GM19328 (cell line): ENCODE data around the gene ARID3B.
"Not testable (repeated sequence)": the region's sequence is repeated elsewhere in the genome, so short reads cannot be mapped to it uniquely, and the experiment has no call there.

ENCODE experiments used
- ATAC-seq: cut with Tn5 transposase; IDR thresholded peaks from one replicate; pipeline ENCODE4 v1.9.1; 2021; ENCODE audit warnings: mild to moderate bottlenecking, moderate library complexity; ENCODE audit not compliant: unreplicated experiment

ARID3B gene

DNA sequence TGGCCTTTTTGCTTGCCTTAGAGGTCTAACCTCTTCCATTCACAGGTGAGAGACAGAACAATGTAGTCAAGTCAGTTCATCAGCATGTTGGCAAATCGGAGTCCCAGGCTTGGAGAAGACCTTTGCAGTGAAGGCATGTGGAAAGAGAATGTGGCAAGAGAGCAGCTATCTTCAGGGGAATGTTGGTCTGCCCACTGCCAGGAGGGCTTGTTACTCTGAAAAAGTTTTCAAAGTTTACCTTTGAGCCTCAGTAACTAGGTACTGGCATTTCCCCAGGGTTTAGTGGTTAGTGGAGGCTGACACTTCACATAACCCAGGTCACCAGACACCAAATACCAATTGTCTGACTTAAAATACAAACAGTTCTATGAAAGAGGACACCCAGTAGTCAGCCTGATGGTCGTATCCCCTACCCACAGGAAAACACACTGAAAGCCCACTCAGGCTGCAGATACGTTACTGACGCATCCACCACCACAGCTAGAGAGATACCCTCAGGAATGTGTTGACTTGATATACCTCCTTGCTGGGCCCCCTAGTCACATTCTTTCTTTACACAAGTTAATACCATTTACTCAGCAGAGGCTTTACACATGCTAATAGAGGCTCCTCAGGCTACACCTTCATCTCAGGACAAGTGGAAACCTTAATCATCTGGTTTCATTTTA, 9.7 kb upstream of the ARID3B start:
- no peak for ATAC-seq

DNA sequence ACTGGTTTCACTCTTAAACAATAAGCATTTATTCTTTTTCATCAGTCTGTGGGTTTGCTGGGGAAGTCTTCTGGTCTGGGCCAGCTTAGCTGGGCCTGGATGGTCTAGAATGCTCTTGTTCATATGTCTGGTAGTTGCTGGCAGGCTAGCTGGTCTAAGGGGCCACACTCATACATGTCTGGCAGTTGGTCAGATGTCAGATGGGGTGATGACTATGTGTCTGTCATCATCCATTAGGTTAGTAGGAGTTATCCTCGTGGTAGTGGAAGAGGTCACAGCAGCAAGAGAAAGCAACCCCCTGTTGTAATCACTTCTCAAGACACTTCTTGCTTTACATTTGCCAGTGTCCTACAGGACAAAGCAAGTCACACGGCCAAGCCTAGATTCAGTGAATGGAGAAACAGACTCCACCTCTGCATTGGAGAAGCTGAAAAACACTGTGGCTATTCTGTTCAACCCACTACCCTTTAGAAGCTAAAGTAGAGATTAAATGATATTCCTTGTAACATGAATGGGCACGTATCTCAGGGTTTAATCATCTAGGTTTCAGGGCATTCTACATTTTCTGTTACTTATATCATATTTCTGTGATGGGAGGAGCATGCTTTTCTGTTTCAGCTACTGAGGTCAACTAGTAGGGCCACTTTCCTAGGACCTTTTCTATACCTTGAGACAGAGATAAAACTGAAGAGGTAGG, 5.5 kb upstream of the ARID3B start:
- ATAC-seq = no peak

DNA sequence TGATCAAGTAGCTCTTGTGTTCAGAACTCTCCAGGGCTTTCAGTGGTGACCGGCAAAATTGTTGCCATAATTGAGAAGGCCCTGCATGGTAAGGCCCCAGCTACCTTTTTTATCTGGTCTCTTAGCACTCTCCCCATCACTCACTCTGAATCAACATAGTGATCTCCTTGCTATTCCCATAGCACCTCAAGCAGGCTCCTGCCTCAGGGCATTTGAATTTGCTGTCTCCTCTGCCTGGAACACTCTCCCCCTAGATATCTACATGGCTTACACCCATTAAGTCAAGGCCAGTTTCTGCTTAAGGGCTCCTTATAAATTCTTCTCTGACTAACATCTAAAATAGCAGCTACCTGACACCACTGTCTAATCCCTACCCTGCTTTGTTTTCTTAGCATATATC, 3.3 kb upstream of the ARID3B start:
- no peak for ATAC-seq

DNA sequence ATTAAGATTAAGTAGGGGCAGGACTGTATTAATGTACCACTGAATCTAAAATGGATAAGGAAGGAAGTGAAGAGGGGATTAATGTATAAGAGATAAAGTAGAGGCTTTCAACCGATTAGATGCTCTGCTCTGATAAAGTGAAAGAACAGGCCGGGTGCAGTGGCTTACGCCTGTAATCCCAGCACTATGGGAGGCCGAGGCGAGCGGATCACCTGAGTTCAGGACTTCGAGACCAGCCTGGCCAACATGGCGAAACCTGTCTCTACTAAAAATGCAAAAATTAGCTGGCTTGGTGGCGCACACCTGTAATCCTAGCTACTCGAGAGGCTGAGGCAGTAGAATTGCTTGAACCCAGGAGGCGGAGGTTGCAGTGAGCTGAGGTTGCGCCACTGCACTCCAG, 1.5 kb upstream of the ARID3B start:
- ATAC-seq = not testable (repeated sequence)

DNA sequence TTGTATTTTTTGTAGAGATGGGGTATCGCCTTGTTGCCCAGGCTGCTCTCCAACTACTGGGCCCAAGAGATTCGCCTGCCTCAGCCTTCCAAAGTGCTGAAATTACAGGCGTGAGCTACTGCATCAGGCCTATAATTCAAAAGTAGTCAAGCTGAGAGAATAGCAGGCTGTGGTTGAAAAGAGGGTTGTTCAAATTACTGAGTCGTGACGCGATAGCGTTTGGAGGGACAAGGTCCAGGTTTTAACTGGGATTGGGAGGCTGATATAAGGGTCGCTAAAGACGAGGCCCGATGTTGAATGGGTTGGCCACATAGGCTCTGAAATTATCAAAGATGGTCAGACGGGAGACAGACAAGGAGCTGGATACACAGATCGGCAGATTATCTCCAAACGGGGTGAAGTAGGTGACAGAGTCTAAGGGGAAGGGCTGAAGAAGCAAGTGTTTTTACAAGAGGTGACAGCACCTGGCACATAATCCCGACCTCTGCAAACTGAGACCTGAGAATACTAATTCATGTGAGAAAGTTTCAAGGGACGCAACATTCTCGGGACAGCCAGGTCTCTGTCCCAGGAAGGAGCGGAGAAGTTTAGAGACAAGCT, 759 bp upstream of the ARID3B start:
- ATAC-seq = no peak

DNA sequence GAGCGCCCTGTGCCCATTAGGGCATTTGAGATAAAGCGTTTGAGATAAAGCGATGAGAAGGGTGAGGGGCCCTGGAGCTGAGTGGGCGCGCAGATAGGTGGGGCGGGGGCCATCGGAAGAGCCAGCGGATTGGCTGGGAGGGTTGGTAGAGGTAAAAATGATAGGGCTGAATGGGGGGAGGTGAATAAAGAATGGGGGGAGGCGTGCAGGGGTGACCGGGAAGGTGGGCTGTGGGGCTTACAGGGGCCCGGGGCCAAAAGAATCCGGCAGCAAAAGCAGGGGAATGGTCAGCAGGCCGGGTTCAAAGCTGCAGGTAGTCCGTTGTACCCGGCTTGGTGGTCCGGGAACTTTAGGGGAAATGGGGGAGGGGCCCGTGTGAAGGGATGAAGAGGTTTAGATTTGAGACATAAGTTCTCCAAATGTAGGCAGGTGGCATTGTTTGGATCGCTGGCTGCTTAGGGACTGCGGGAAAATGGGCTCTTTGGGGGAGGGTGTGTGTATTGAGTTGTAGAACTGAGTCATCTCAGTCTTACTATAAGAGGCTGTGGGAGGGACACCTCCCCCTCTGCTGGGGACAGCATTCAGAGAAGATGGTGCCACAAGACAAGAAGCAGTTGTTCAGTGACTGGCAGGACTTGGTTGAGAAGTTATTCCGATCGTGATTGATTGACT, 610 bp downstream of the ARID3B start:
- no peak for ATAC-seq

DNA sequence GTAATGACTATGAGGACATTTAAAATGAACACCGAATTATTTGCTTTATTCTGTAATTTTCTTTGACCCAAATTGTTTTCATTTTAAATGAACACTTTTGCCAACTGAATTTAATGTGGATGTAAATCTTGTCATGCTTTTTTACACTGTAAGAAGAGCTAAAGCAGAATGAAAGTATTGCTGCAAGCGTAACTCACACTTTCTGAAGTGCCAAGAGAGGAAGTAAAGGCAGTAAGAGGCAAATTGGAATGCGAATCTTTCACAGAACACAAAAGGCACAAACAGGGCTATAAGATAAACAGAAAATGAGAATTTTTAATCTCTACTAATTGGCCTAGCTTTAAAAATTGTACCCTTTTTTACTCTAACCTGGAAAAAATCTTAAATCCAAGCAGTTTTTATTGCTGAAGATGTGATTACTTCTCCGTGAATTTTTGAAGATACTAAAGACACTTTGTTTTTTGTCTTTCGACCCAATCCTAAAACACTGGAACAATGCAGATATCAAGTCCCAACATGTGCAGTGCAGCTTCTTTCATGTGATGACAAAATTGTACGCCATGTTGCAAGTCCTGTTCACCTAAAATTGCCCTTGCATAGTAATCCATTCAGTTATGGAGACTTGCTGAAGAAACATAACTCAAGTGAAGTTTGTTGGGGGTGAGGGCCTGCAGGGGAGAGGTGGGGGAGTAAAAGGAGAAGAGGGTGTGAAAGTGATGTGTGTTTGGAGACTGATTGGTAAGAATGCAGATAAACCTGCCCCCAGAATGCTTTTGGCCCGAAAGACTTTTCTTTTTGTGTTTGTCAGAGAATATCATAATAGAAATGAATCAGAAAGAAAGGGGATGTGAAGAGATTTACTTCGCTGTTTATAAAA, 1.4 kb downstream of the ARID3B start:
- ATAC-seq = no peak

DNA sequence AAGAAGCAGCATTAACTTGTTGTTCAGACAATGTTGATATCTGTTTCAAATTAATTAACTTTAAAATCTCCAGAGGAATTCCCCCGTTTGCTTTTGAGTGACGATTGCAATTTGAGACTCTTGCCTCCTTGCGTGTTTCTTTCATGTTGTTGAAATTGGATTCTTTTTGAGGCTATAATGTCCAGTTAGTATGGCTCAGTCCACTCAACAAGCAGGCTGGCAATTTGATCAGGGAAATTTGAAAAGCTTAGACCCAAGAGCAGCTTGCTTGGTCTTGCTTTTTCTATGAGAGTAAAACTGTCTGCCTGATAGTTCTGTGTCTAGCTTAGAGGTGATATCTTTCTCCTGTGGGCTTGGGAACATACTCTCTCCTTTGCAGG, 2.0 kb downstream of the ARID3B start:
- no peak for ATAC-seq

DNA sequence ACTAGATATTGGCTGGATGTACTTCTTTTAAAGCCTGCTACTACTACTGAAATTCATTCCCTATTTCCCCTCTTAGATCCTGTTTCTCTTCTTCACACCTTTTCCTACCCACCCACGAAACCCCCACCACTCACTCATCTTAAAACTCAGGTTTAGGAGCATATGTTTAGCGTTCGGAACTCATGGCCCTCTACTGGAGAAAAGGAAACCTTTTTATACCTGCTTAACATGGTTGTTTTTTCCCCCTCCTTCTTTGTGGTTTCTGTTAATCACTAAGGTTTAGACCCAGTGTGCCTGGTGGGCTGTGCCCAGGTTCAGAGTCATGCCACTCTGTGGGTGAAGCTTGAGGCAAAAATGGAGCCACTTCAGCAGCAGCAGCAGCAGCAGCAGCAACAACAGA, 2.6 kb downstream of the ARID3B start:
- no peak for ATAC-seq

DNA sequence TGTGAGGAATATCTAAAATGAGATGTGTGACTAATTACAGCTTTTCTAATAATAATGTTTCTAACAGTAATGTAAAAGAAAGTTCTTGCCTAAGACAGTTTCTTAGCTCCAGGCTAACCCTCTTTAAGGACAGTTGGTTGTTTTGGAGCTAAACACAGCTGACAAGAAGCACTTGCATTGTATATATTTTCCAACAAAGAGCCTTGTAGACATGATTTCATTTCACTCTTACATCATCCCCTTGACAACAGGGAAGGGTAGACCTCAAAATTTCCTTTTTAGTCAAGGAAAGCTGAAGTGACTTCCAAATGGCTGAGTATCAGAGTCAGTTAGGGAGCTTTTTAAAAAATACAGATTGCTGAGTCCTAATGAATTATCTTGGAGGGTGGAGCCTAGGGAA, 4.1 kb downstream of the ARID3B start:
- no peak for ATAC-seq

DNA sequence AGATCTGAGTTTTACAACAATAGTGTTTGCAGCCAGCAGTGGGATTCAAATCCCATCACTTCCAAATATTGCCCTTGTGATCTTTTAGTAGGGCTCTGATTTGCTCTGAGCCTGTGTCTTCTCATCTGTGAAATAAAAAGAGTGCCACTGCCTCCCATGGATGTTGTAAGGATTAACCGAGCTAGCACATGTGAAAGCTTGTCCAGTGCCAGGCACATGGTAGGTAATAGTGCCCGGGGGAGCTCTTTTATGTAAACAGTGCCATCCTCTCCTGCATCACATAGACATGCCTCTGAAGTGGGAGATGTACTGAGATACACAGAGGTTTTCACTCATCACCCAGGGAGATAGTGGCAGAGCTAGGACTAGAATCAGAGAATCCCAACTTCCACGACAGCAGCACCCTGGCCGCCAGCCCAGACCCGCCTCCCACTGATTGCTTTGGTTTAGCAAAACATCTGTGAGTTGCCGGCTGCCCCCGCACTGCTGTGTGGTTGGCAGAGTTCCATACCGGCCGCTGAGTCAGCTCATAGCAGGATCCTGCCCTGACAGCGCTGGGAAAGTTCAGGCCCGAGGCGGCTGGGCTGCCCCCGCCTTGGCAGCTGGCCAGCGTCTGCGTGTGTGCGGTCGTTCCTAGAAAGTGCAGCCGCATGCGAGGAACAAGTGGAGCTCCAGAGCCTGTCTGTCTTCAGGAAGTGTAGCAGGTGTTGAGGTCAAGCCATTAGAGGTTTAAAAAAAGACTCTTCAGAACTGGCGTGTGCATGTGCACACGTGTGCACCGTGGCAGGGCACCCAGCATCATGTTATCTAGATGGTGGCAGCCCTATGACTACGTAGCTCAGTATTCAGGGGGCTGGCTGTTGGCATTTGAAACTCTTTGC, 5.0 kb downstream of the ARID3B start:
- ATAC-seq = peak; percentile 50

DNA sequence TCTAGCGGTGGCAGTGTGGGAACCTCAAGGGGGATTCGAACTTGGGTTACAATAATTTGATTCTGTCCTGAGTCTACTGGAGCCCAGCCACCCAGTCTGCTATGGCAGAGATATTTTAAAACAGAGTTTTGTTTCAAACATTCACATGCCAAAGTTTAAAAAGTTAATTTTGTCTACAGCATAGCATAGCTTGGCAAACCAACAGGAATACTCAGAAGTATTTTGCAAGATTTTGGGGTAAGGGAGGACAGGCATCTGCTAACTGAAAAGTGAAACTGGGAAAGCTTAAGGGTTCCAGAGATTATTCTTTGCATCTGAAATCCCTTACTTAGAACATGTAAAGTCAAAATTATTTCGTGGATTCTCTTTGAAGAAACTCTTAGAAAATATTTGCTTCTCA, 6.6 kb downstream of the ARID3B start:
- ATAC-seq = no peak

DNA sequence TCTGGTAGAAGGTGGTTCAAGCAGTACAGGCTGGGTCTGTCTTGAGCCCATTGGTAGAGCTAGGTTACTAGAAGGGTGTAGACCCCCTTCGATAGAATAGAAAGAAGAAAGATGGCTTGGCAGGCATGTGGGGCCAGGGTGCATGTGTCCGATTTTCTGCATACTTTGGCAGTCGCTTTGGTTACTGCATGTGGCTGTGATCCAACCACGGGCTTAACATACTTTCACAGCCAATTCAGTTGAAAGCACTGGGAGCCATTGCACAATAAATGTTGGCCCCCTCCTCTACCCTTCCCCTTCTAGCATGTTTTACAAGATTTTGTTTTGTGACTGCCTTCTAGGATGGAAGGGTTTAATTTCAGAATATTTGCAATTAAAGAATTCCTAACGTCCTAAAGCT, 7.2 kb downstream of the ARID3B start:
- no peak for ATAC-seq

DNA sequence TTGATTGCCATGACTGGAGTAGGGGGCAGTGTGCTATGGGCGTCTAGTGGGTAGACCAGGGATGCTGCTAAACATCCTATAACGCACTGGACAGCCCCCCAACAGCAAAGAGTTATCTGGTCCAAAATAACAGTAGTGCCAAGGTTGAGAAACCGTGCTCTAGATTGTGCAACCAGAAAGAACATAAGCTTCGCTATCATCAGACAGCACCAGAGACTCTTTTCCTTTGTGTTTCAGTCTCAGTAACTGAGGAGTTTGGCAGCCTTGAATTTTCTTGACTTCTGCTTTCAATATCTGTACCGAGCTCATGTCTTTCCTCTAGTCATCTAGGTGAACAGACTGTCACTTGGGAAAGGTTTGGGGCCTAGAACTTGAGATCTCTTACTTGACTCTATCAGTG, 8.8 kb downstream of the ARID3B start:
- no peak for ATAC-seq

DNA sequence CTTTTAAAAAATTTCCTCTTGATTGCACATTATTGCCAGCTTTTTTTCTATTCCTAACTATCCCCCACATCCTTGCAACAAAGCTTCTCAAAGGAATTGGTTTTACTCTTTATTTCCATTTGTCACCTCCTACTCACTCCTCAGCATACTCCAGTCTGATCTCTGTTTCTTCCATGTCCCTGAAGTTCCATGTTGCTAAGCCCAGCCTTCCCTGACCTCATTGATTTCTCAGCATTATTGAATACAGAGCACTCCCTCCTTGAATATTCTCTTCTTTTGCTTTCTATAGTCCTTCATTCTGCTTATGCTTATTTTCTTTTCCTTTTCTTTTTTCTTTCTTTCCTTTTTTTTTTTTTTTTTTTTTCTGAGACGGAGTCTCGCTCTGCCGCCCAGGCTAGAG, 10.7 kb downstream of the ARID3B start:
- ATAC-seq = no peak

DNA sequence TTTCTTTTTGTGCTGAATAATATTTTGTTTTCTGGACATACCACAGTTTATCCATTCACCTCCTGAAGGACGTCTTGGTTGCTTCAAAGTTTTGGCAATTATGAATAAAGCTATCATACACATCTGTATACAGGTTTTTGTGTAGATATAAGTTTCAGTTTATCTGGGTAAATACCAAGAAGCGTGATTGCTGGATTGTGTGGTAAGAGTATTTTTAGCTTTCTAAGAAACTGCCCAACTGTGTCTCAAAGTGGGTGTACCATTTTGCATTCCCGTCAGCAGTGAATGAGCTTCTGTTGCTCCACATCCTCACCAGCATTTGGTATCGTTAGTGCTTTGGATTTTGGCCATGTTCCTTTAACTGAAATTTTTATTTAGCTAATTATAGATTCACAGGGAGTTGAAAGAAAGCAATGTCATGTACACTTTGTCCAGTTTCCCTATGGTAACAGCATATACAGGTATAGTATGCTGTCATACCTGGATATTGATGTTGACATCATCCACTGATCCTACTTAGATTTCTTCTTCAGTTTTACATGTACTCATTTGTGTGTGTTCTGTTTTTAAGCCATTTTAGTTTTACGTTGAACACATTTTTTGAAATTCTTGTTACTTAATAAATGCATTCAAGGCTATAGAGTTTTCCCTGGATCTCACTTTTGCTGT, 11.9 kb downstream of the ARID3B start:
- no peak for ATAC-seq

DNA sequence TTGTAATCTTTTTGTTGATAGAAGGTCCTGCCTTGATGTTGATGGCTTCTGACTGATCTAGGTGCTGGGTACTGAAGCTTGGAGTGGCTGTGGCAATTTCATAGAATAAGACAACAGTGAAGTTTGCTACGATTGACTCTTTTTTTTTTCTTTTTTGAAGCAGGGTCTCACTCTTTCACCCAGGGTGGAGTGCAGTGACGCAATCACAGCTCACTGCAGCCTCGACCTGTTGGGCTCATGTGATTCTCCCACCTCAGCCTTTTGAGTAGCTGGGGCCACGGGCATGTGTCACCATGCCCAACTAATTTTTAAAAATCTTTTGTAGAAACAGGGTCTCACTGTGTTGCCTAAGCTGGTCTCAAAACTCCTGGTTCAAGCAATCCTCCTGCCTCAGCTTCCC, 14.2 kb downstream of the ARID3B start:
- no peak for ATAC-seq

DNA sequence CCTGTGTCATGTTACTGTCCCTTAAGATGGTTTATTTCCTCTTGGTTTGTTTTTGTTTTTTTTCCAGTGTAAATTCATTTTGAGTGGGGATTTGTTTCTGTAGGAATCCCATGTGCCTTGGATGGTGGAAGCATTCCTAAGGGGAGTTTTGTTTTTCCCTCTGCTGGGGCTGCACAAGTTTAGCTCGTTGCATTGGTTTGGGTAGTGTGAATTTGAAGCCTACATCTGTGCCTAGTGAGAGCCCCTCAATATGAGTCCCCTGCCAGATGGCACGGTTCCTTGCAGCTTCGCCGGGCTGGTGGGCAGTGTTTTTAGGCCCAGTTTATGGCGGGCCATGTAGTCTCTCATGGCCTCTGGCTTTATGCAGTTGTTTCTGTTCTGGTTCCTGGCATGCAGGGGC, 17.7 kb downstream of the ARID3B start:
- no peak for ATAC-seq

DNA sequence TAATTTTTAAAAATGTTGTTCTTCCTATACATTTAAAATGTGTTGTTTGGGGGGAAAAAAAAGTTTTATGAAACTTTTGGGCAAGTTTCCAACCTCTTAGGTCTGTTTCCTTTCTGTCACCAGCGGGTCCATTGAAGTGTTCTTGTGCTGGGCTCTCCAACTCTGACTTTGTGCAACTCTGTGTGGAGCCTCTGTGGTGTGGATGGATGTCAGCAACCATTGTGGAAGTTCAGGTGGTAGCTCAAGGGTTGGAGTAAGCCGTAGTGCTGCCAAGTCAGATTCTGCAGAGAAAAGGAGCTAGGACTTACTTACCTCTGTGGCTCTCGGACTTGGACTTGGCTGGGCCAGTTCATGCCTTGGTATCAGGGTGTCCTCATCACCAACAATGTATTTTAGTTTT, 22.4 kb downstream of the ARID3B start:
- no peak for ATAC-seq

DNA sequence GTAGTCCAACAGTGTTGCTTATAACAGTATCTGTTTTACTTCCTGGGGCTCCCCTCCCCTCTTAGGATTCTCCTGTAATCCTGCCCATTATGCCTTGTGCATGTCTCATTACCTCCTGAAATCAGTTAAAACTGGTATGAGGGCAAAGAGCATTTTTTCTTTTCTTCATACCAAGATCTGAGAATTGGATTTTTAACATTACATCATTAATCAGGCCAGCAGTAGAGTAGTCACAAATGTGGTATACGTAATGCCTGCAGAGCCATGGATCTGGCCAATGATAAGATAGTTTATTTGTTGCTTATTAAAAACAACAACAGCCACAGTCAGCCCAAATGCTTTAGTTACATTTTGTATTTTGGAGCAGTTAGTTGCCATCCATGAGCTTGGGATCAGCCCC, 23.2 kb downstream of the ARID3B start:
- no peak for ATAC-seq
